CD4-positive, alpha-beta T cell treated with Interleukin-6 for 4 hours (primary cell): Measurements from ENCODE around the gene EIF4G3.
"Not testable (repeated sequence)": the region's sequence is repeated elsewhere in the genome, so short reads cannot be mapped to it uniquely, and the experiment has no call there.

Experiments
- DNase-seq: peaks from one replicate; pipeline ENCODE4 v3.0.0-alpha.2; 2020; ENCODE audit warnings: mixed read lengths

EIF4G3 gene

DNA sequence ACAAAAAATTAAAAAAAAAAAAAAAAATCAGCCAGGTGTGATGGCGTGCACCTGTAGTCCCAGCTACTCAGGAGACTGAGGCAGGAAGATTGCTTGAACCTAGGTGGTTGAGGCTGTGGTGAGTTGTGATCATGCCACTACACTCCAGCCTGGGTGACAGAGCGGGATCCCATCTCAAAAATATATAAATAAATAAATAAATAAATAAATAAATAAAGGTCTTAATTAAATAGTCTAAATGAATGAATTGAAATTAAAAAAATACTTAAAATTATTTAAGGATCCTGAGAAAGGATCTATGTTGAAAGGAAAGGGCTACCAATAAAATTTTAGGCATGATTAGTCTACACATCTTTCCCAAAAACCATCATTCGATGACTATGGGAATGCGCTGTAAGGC, 322.2 kb downstream of the EIF4G3 start:
- DNase-seq, result no peak

DNA sequence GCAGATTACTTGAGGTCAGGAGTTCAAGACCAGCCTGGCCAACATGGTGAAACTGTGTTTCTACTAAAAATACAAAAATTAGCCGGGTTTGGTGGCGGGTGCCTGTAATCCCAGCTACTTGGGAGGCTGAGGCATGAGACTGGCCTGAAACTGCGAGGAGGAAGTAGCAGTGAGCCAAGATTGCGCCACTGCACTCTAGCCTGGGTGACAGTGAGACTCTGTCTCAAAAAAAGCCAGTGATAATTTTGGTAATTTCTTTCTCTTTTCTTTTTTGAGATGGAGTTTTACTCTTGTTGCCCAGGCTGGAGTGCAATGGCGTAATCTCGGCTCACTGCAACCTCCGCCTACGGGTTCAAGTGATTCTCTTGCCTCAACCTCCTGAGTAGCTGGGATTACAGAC, 324.9 kb downstream of the EIF4G3 start:
- not testable (repeated sequence) for DNase-seq

GRCh38 chr1:20850021-20850420, 326.7 kb downstream of the EIF4G3 start:
- no peak for DNase-seq

DNA sequence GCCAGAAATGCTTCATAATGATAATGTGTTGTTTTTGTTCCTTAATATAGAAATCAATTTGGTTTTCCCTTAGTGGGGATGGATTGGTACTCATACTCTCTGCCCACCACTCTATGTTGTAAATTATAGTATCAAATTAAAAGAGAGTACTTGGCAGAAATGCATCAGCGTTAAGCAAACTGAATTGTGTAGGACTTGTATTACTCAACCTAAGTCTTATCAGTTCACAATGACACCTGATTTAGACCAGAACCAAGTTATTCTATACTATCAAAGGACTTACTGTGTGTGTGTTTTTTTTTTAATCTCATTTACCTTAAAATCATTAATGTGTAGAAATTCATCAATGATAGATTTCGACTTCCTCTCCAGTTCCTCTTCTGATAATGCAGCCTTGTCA, 327.6 kb downstream of the EIF4G3 start:
- no peak for DNase-seq

GRCh38 chr1:20848162-20848561, 328.5 kb downstream of the EIF4G3 start:
- DNase-seq, result no peak

DNA sequence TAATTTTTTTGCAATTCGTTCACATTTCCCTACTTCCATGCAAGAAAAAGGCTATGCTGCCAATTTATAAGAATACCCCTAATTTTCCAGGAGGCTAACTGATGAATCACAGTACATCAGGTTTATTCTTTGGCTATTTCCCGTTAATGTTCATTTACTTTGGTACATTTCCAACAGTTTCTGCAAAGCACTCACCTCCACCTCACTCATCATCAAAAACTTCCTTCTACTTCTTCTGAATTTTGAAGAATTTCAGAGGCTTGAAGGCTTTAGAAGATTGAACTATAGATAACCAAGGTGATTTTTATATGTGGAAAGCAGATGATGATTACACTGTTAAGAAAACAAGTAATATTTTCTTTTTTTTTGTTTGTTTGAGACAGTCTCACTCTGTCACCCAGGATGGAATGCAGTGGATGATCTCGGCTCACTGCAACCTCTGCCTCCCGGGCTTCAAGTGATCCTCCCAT, 329.1 kb downstream of the EIF4G3 start:
- no peak for DNase-seq

GRCh38 chr1:20846461-20847374, 330.0 kb downstream of the EIF4G3 start:
- DNase-seq, result no peak

DNA sequence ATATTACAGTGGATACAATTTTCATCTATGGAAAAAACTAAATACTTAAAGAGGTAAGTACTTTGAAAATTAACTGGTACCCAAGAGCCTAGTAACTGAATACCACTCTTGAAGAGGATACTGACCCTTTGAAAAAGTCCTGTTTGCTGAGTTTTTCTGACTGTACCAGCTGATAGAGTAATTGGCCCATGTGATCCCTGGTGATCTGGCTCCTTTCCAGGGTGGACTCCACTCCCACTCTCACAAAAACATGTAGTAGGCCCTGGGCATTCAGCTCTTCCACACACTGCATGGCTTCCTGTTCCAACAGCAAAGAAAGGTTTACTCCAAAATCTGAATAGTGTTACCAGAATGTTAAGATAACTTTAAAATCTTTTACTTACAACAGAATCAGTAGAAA, 336.0 kb downstream of the EIF4G3 start:
- DNase-seq, result no peak

DNA sequence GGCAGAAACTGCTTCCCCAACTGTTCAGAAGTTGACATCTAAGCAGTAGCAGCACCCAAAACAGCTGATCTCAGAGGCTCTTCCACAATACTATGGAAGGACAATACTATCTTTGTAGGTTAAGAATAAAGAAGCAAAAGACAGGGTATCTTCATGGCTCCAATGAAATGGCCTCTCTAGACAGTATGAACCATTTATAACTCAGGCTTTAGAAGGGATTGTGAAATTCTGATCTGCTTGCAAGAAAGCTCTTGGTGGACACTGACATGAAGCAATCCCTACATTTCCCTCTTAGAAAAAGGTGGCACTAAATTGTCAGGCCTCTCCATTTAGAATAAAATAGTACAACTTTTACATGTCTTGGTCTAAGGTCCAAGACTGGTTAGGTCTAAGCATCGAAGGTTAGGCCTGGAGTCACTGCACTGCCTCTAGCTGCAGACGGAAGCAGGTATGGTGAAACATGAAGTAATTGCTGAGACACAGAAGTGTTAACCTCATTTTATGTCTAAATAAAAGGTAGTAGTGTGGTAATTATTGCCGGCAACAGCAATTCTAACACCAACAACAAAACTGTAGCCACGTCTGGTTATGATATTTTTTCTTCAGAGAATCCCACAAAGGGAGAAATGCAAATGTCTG, 339.0 kb downstream of the EIF4G3 start:
- no peak for DNase-seq

DNA sequence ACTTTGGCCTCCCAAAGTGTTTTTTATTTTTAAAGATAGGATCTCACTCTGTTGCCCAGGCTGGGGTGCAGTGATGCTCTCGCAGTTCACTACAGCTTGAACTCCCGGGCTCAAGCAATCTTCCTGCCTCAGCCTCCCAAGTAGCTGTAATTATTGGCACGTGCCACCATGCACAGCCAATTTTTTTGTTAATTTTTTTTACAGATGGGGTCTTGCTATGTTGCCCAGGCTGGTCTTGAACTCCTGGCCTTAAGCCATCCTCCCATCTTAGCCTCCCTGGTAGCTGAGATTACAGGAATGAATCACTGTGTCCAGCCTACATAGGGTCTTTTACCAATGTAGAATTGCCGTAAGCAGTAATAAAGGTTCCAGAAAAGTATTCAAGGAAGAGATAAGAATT, 340.5 kb downstream of the EIF4G3 start:
- no peak for DNase-seq

- no peak for DNase-seq
Measured at GRCh38 chr1:20834780-20835179, 341.9 kb downstream of the EIF4G3 start.

DNA sequence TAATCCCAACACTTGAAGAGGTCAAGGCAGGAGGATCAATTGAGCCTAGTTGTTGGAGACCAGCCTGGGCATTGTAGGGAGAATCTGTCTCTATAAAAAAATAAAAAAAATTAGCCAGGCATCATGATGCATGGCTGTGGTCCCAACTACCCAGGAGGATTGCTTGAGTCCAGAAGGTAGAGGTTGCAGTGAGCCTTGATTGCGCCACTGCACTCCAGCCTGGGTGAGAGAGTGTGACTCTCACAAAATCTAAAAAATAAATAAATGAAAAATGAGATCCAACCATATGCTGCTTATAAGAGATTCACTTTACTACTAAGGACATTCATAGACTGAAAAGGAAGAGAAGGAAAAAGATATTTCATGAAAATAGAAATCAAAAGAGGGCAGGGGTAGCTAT, 342.5 kb downstream of the EIF4G3 start:
- DNase-seq, result no peak

DNA sequence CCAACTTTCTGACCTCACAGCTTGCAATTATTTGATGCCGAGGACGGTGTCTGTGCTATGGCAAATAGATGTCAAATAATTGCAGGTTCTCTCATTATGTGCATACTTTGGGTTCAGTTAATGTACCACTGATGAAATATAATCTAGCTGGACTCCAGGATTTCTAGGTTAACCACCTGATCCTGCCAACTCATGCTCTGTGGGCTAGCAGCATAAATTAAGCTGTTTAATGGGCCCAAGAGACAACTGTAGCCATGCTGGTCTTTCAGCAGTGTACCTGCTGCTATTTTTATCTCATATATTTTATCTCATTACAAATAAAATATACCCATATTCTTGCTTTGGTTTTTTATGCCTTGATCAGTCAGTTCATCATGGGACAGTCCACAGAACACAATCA, 346.3 kb downstream of the EIF4G3 start:
- no peak for DNase-seq

GRCh38 chr1:20829946-20830345, 346.8 kb downstream of the EIF4G3 start:
- DNase-seq, result no peak

GRCh38 chr1:20829531-20829930, 347.2 kb downstream of the EIF4G3 start:
- DNase-seq, result no peak

DNA sequence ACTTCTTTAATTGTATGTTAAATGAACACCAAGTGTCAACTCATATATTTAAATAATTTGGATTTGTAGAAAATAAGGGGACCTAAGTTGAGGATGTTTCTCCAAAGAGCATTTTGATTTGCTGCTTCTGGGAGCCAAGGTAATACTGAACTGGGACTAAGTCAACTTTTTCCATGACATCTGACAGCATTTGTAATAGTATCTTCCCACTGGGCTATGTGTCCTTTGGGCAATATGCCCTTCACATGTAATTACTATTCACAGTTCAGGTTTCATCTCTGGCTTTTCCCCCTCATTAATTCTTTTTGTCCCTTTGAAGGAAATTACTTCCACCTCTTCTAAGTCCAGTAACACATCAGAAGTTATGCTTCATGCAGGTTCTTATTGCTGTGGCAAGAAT, 352.9 kb downstream of the EIF4G3 start:
- DNase-seq, result no peak

- DNase-seq, result no peak
Measured at GRCh38 chr1:20821466-20821865, 355.2 kb downstream of the EIF4G3 start.

DNA sequence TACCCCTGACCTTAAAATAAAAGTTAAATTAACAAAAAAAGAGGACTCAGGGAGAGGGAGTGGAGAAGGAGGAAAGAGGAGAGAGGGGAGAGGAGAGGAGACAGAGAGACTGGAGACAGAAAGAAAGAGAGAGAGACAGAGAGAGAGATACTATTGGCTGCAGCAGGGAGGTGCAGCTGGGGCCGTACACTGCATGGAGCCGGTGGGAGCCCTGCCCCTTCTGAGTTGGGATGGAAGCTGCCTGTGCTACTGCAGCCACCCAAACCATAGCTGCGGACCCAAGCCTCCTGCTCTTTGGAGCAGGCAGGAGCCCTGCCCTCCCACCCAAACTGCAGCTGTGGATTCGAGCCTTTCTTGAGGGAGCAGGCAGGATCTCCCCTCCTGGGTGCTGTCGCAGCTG, 356.9 kb downstream of the EIF4G3 start:
- no peak for DNase-seq

GRCh38 chr1:20814534-20814871, 362.2 kb downstream of the EIF4G3 start:
- no peak for DNase-seq

DNA sequence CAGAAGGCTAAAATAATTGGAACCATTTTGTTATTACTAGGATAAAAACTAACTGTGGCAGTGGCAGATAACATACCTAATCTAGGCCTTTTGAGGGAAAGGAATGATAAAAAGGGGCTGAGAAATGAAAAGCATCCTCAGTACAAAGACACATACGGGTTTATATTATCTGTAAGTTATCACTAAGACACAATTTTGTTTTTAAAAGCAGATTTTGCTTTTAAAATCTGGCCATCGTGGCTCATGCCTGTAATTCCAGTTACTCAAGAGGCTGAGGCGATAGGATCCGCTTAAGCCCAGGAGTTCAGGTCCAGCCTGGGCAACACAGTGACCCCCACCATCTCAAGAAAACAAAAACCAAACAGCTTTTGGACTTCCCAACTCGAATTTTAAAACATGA, 364.8 kb downstream of the EIF4G3 start:
- no peak for DNase-seq

DNA sequence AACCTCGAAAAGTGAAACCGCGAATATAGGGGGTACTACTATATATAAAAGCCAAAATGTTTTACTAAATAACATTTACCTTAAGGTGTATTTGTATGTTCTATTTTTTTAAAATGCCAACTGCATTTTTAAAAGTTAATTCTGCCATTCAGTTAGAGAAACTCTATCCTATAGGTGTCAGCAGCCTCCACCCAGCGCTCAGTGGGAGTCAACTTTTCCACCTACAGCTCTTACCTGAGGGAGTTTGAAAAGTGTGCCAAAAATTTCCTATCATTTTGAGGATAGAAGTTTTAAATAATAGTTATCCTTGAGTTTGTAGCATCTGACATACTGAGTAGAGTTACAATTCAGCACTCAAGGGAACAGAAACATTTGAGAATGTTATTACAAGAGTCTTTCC, 383.5 kb downstream of the EIF4G3 start:
- DNase-seq, result no peak

DNA sequence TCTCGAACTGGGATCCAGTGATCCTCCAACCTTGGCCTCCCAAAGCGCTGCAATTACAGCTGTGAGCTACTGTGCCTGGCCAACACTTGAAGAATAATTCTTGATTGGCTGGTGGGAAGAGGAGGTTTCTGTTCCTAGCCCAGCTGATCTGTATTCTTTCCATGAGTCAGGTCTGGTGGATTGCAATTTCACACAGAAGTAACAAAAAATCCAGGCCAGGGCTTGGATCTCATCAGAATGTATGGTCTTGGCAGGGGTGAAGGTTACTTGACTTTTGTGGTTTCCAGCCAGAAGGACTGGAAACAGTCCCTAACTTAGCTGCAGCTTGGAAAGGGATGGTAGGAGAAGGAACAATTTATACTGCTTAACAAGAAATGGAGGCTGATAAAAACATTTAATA, 384.5 kb downstream of the EIF4G3 start:
- no peak for DNase-seq

GRCh38 chr1:20790785-20791184, 385.9 kb downstream of the EIF4G3 start:
- DNase-seq, result no peak

GRCh38 chr1:20789598-20789997, 387.1 kb downstream of the EIF4G3 start:
- not testable (repeated sequence) for DNase-seq
